Esophagus muscularis mucosa (tissue), 4 donors: ENCODE data around the gene NRAP. TPM values are rescaled to one million over a fixed set of nuclear protein-coding genes. Genes with fewer than 3 reads are reported as not detected.
A peak's percentile ranks its signal among the peaks of the same experiment; 100 is the strongest.

ENCODE experiments used
- DNase-seq: peaks from one replicate; pipeline ENCODE4 v3.0.0-alpha.2; 2017; ENCODE audit errors: extremely low spot score
- H3K27ac ChIP-seq, 4 donors: fragments of 200-600 bp; sonication (generic); replicated peaks in 1 of 4; 1 replicate in 3 of 4; 2 replicates in 1 of 4; pipeline ENCODE4 v1.5.1; 2016 to 2019; ENCODE audit warnings: mild to moderate bottlenecking in 1 of 4
- H3K27me3 ChIP-seq, 4 donors: fragments of 200-600 bp; sonication (generic); one replicate each; pipeline versions ENCODE4 v1.5.1 to v1.6.0; 2016 to 2019
- H3K36me3 ChIP-seq, 4 donors: fragments of 200-600 bp; sonication (generic); one replicate each; pipeline ENCODE4 v1.5.1; 2016 to 2019
- H3K4me1 ChIP-seq, 4 donors: fragments of 200-600 bp; sonication (generic); one replicate each; pipeline ENCODE4 v1.5.1; 2016 to 2019
- H3K4me3 ChIP-seq, 4 donors: fragments of 200-600 bp; sonication (generic); 1 replicate in 2 of 4; 2 replicates in 2 of 4; pipeline ENCODE4 v1.5.1; 2016 to 2019; ENCODE audit warnings: mild to moderate bottlenecking in 4 of 4, moderate library complexity in 1 of 4
- H3K9me3 ChIP-seq, 4 donors: fragments of 200-600 bp; sonication (generic); 1 replicate in 3 of 4; 2 replicates in 1 of 4; pipeline ENCODE4 v1.5.1; 2016 to 2019
- EP300 ChIP-seq: sonication (generic); formaldehyde crosslinking; IDR thresholded peaks from one replicate; pipeline ENCODE4 v1.6.1; 2017; ENCODE audit warnings: antibody characterized with exemption
- POLR2A ChIP-seq: fragments of 450-650 bp; IDR thresholded peaks from one replicate; pipeline ENCODE4 v1.6.1; 2017; ENCODE audit warnings: antibody characterized with exemption, moderate library complexity, mild to moderate bottlenecking, low read depth
- POLR2AphosphoS5 ChIP-seq, 2 donors: sonication (generic); formaldehyde crosslinking; IDR thresholded peaks; one replicate each; pipeline ENCODE4 v1.6.1; 2017; ENCODE audit warnings: antibody characterized with exemption in 2 of 2
- WGBS: methylation state at CpG from one replicate; pipeline ENCODE4 v1.1.5; 2018; 5-methylcytosine and 5-hydroxymethylcytosine counted together
- intact Hi-C: fragments of 100-400 bp; cut with DNase I; formaldehyde crosslinking; loops from one replicate; pipeline ENCODE4 v1.15.1; 2023
- total RNA-seq, 4 donors: library from RNA; depleted of rRNA; stranded (reverse); fragments of >200 nt; gene quantifications; one replicate each; pipeline versions ENCODE4 v1.1.0 to v1.2.1, GENCODE V29; 2016
- TF ChIP-seq, protein P1 (sequence below), 3 experiments: fragments of 200-600 bp in 2 of 3; fragments of 450-650 bp in 1 of 3; sonication (generic) in 2 of 3; IDR thresholded peaks; one replicate each; pipeline ENCODE4 v1.5.1; 2017 to 2019; ENCODE audit warnings: antibody characterized with exemption in 3 of 3, mild to moderate bottlenecking in 2 of 3, moderate library complexity in 1 of 3

The NRAP gene
- total RNA-seq, 4 donors from 2014 or later, result not detected

DNA sequence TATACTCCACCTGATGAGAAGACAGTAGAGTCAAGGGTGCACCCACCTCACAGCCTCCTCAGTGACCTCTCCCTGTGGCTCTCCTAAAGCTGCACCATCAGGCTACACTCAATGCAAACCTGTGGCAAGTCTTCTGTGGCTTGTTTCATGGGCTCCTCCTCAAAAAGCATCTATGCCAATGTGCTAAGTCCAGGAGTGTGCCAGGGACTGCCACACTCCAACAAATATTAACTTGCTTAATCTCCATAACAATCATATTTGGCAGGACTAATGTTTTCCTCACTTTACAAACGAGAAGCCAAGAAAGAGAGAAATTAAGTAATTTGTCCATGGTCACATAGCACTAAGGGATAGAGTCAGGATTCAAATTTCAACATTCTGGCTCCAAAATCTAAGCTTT lies 11.9 kb downstream of the NRAP start:
- intact Hi-C loops, result no loop called here
- H3K36me3 ChIP-seq, result peaks cover 0 to 73% (median 0%) of the 10 kb centered on the region in 4 donors
- no peak overlapping the region for H3K27ac ChIP-seq
- H3K4me1 ChIP-seq, result peaks cover 0 to 14% (median 7%) of the 10 kb centered on the region in 4 donors
- no peak overlapping the region for H3K4me3 ChIP-seq
- no peaks in the 10 kb centered on the region for H3K9me3 ChIP-seq
- 73% methylated on average over 1 of the region's 1 CpG for WGBS
- DNase-seq, result no peak
- TF ChIP-seq POLR2A (no peak), POLR2AphosphoS5 (IDR thresholded peaks at IDR 0.05) (no peak), EP300 (no peak)
- TF ChIP-seq, protein P1, sequence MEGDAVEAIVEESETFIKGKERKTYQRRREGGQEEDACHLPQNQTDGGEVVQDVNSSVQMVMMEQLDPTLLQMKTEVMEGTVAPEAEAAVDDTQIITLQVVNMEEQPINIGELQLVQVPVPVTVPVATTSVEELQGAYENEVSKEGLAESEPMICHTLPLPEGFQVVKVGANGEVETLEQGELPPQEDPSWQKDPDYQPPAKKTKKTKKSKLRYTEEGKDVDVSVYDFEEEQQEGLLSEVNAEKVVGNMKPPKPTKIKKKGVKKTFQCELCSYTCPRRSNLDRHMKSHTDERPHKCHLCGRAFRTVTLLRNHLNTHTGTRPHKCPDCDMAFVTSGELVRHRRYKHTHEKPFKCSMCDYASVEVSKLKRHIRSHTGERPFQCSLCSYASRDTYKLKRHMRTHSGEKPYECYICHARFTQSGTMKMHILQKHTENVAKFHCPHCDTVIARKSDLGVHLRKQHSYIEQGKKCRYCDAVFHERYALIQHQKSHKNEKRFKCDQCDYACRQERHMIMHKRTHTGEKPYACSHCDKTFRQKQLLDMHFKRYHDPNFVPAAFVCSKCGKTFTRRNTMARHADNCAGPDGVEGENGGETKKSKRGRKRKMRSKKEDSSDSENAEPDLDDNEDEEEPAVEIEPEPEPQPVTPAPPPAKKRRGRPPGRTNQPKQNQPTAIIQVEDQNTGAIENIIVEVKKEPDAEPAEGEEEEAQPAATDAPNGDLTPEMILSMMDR (IDR thresholded peaks at IDR 0.05), result no peak
- no peaks in the 10 kb centered on the region for H3K27me3 ChIP-seq

DNA sequence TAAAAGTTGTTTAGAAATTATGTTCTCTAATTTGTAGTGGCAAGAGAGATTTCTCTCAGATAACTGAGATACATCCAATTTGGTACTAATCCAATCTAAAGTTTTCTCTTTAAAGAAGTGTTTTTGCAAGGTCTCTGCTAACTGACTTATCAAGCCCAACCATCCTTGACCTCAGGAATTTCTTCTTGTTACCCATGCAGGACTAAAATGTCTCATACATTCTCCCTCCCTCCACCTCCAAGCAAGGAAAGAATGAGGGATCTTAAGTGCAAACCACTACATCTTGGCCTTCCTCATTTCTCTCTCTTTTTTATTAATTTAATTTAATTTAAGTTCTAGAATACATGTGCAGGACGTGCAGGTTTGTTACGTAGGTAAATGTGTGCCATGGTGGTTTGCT lies 12.8 kb downstream of the NRAP start:
- H3K27ac ChIP-seq, result no peak overlapping the region
- H3K36me3 ChIP-seq, result peaks cover 0 to 66% (median 0%) of the 10 kb centered on the region in 4 donors
- no peak for DNase-seq
- TF ChIP-seq EP300 (no peak), POLR2A (no peak), POLR2AphosphoS5 (IDR thresholded peaks at IDR 0.05) (no peak)
- TF ChIP-seq, protein P1 (IDR thresholded peaks at IDR 0.05), result no peak
- peaks cover 0 to 18% (median 8%) of the 10 kb centered on the region in 4 donors for H3K4me1 ChIP-seq
- 92% methylated on average over 2 of the region's 2 CpGs for whole genome bisulfite sequencing
- no peaks in the 10 kb centered on the region for H3K9me3 ChIP-seq
- intact Hi-C loops, result no loop called here
- no peaks in the 10 kb centered on the region for H3K27me3 ChIP-seq
- no peak overlapping the region for H3K4me3 ChIP-seq

DNA sequence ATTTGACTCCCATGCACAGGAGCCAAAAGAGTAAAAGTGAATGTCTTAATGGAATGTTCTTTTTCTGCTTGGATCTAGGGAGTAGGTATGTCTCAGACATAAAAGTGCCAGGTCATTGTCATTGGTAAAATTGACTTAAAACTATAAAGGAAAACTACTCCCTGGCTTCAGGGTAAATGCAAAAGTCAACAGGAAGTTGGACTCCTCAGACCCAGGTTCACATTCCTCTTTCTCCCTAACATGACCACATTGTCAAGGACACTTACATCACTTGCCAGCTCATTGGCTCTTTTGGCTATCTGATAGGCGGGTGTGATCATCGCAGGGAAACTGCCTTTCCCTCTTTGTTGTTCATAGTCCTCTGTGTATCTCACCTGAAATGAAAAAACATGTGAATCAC lies 13.7 kb downstream of the NRAP start:
- peaks cover 0 to 58% (median 0%) of the 10 kb centered on the region in 4 donors for H3K36me3 ChIP-seq
- intact Hi-C loops, result no loop called here
- H3K4me1 ChIP-seq, result peaks cover 0 to 25% (median 8%) of the 10 kb centered on the region in 4 donors
- TF ChIP-seq EP300, result no peak
- TF ChIP-seq POLR2AphosphoS5 (IDR thresholded peaks at IDR 0.05), result no peak
- TF ChIP-seq, protein P1 (IDR thresholded peaks at IDR 0.05), result no peak
- no peak for TF ChIP-seq POLR2A
- H3K4me3 ChIP-seq, result no peak overlapping the region
- no peak for DNase-seq
- WGBS, result 95% methylated on average over 2 of the region's 2 CpGs
- no peak overlapping the region for H3K27ac ChIP-seq
- no peaks in the 10 kb centered on the region for H3K9me3 ChIP-seq
- H3K27me3 ChIP-seq, result no peaks in the 10 kb centered on the region

- no peak overlapping the region for H3K4me3 ChIP-seq
- intact Hi-C loops, result no loop called here
- 36% methylated on average over 3 of the region's 3 CpGs for WGBS
- no peak for DNase-seq
- no peaks in the 10 kb centered on the region for H3K27me3 ChIP-seq
- TF ChIP-seq EP300 (no peak), POLR2AphosphoS5 (IDR thresholded peaks at IDR 0.05) (no peak), POLR2A (no peak)
- TF ChIP-seq, protein P1 (IDR thresholded peaks at IDR 0.05), result no peak
- peak overlapping the region in 1 of 4 donors; percentile 50 for H3K27ac ChIP-seq
- peaks cover 0 to 37% (median 13%) of the 10 kb centered on the region in 4 donors for H3K4me1 ChIP-seq
- H3K9me3 ChIP-seq, result no peaks in the 10 kb centered on the region
- H3K36me3 ChIP-seq, result peaks cover 0 to 44% (median 0%) of the 10 kb centered on the region in 4 donors
Observed at GRCh38 chr10:113648478-113648877, 15.4 kb downstream of the NRAP start.

DNA sequence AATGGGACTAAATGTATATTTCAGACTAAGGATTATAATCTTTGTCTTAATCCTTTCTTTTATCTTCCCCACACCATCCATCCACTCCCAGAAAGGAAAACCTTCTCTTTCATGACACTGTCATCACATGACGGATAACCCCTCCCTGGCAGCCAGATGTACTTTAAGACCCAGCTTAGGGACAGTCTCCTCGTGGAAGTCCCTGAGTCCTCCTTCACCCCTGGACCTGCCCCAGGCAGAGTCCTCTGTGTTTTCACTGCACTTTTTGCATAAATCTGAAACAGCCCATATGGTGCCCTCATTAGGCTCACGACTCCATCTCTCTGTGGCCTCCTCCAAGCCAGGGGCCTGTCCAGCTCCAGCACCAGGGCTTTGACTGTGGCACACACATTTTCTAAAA lies 16.0 kb downstream of the NRAP start:
- peaks cover 0 to 37% (median 0%) of the 10 kb centered on the region in 4 donors for H3K36me3 ChIP-seq
- no peaks in the 10 kb centered on the region for H3K27me3 ChIP-seq
- DNase-seq, result no peak
- H3K4me3 ChIP-seq, result no peak overlapping the region
- intact Hi-C loops, result no loop called here
- H3K27ac ChIP-seq, result peak overlapping the region in 1 of 4 donors; percentile 50
- peaks cover 0 to 37% (median 16%) of the 10 kb centered on the region in 4 donors for H3K4me1 ChIP-seq
- TF ChIP-seq POLR2AphosphoS5 (IDR thresholded peaks at IDR 0.05), result no peak
- TF ChIP-seq POLR2A, result no peak
- TF ChIP-seq EP300, result no peak
- TF ChIP-seq, protein P1 (IDR thresholded peaks at IDR 0.05), result no peak
- no peaks in the 10 kb centered on the region for H3K9me3 ChIP-seq
- WGBS, result 68% methylated on average over 3 of the region's 3 CpGs
